ENCODE measurements around the gene MED12. TPM values are rescaled to one million over a fixed set of nuclear protein-coding genes. Genes with fewer than 3 reads are reported as not detected.

Gene MED12
- total RNA-seq, 1 experiment from 2014 or later = 44.1 TPM

GRCh38 chrX:71159335-71159734, 40.9 kb downstream of the MED12 start:
- Histone ChIP-seq H3K36me3 (ENCODE audit: control insufficient read depth, insufficient read depth, low read length) (no peaks in the 10 kb centered on the region), H3K27me3 (replicated peaks; ENCODE audit: control insufficient read depth, insufficient read depth, low read length) (no peaks in the 10 kb centered on the region), H3K9me3 (no peaks in the 10 kb centered on the region), H3K4me3 (ENCODE audit: low read depth, low read length) (no peak overlapping the region), H3K4me1 (no peaks in the 10 kb centered on the region)
- Mint-ChIP-seq H3K9me3 (ENCODE audit: unreplicated experiment) (no peaks in the 10 kb centered on the region), H3K36me3 (ENCODE audit: insufficient read depth, unreplicated experiment) (no peaks in the 10 kb centered on the region), H3K27me3 (ENCODE audit: insufficient read depth, unreplicated experiment) (no peaks in the 10 kb centered on the region), H3K27ac (ENCODE audit: unreplicated experiment) (no peak overlapping the region), H3K4me1 (ENCODE audit: low read depth, unreplicated experiment) (peaks cover 6% of the 10 kb centered on the region), H3K4me3 (ENCODE audit: unreplicated experiment) (no peak overlapping the region)
- BruUV-seq (replicated peaks) = no TSS peak
- no peak for DNase-seq
- ChIA-PET POLR2A (no interaction called here), CTCF (interaction anchor here (0.6 kb wide), 2 partner anchors 18 to 124 kb away, joined by 4 read pairs; partner anchors contain the start of gene NONO)
- intact Hi-C loops (cut with micrococcal nuclease; ENCODE audit: unreplicated experiment) = no loop called here
- no peak for TF ChIP-seq CTCF (IDR thresholded peaks at IDR 0.05; ENCODE audit: insufficient read depth in 1 of 2, low read depth in 1 of 2, low read length in 1 of 2, severe bottlenecking in 1 of 2, unreplicated experiment in 1 of 2)

GRCh38 chrX:71160475-71160874, 42.1 kb downstream of the MED12 start:
- no TSS peak for BruUV-seq (replicated peaks)
- H3K36me3 Mint-ChIP-seq (ENCODE audit: insufficient read depth, unreplicated experiment) = no peaks in the 10 kb centered on the region
- peaks cover 5% of the 10 kb centered on the region for H3K4me1 Mint-ChIP-seq (ENCODE audit: low read depth, unreplicated experiment)
- no peaks in the 10 kb centered on the region for H3K9me3 Mint-ChIP-seq (ENCODE audit: unreplicated experiment)
- no peaks in the 10 kb centered on the region for H3K4me1 ChIP-seq
- H3K27me3 Mint-ChIP-seq (ENCODE audit: insufficient read depth, unreplicated experiment) = no peaks in the 10 kb centered on the region
- H3K27me3 ChIP-seq (replicated peaks; ENCODE audit: control insufficient read depth, insufficient read depth, low read length) = no peaks in the 10 kb centered on the region
- H3K4me3 ChIP-seq (ENCODE audit: low read depth, low read length) = no peak overlapping the region
- ChIA-PET POLR2A (no interaction called here), CTCF (no interaction called here)
- intact Hi-C loops (cut with micrococcal nuclease; ENCODE audit: unreplicated experiment) = no loop called here
- H3K4me3 Mint-ChIP-seq (ENCODE audit: unreplicated experiment) = no peak overlapping the region
- no peaks in the 10 kb centered on the region for H3K36me3 ChIP-seq (ENCODE audit: control insufficient read depth, insufficient read depth, low read length)
- DNase-seq = no peak
- H3K27ac Mint-ChIP-seq (ENCODE audit: unreplicated experiment) = no peak overlapping the region
- no peak for TF ChIP-seq CTCF (IDR thresholded peaks at IDR 0.05; ENCODE audit: insufficient read depth in 1 of 2, low read depth in 1 of 2, low read length in 1 of 2, severe bottlenecking in 1 of 2, unreplicated experiment in 1 of 2)
- no peaks in the 10 kb centered on the region for H3K9me3 ChIP-seq

GRCh38 chrX:71162981-71163380, 44.6 kb downstream of the MED12 start:
- no peaks in the 10 kb centered on the region for H3K9me3 Mint-ChIP-seq (ENCODE audit: unreplicated experiment)

More at GRCh38 chrX:71162981-71163380, 44.6 kb downstream of the MED12 start:
- POLR2A ChIA-PET = no interaction called here
- no peaks in the 10 kb centered on the region for H3K36me3 ChIP-seq (ENCODE audit: control insufficient read depth, insufficient read depth, low read length)
- Mint-ChIP-seq H3K27me3 (ENCODE audit: insufficient read depth, unreplicated experiment) (no peaks in the 10 kb centered on the region), H3K4me1 (ENCODE audit: low read depth, unreplicated experiment) (no peaks in the 10 kb centered on the region), H3K36me3 (ENCODE audit: insufficient read depth, unreplicated experiment) (no peaks in the 10 kb centered on the region), H3K27ac (ENCODE audit: unreplicated experiment) (no peak overlapping the region), H3K4me3 (ENCODE audit: unreplicated experiment) (no peak overlapping the region)
- no peaks in the 10 kb centered on the region for H3K9me3 ChIP-seq
- intact Hi-C loops (cut with micrococcal nuclease; ENCODE audit: unreplicated experiment) = no loop called here
- no peaks in the 10 kb centered on the region for H3K27me3 ChIP-seq (replicated peaks; ENCODE audit: control insufficient read depth, insufficient read depth, low read length)
- BruUV-seq (replicated peaks) = no TSS peak
- no peak for DNase-seq
- no peaks in the 10 kb centered on the region for H3K4me1 ChIP-seq
- H3K4me3 ChIP-seq (ENCODE audit: low read depth, low read length) = no peak overlapping the region
- TF ChIP-seq CTCF (IDR thresholded peaks at IDR 0.05; ENCODE audit: insufficient read depth in 1 of 2, low read depth in 1 of 2, low read length in 1 of 2, severe bottlenecking in 1 of 2, unreplicated experiment in 1 of 2) = no peak
- CTCF ChIA-PET = no interaction called here

Measured in Caco-2 (cell line).